ENCODE data around the gene SLC25A6. TPM values are rescaled to one million over a fixed set of nuclear protein-coding genes. Genes with fewer than 3 reads are reported as not detected.

Gene SLC25A6
- total and polyA plus RNA-seq, 2 of the 13 experiments (the other 11 are each of a cell fraction or from before 2014, with no cell fraction given), result 138 to 581 TPM

DNA sequence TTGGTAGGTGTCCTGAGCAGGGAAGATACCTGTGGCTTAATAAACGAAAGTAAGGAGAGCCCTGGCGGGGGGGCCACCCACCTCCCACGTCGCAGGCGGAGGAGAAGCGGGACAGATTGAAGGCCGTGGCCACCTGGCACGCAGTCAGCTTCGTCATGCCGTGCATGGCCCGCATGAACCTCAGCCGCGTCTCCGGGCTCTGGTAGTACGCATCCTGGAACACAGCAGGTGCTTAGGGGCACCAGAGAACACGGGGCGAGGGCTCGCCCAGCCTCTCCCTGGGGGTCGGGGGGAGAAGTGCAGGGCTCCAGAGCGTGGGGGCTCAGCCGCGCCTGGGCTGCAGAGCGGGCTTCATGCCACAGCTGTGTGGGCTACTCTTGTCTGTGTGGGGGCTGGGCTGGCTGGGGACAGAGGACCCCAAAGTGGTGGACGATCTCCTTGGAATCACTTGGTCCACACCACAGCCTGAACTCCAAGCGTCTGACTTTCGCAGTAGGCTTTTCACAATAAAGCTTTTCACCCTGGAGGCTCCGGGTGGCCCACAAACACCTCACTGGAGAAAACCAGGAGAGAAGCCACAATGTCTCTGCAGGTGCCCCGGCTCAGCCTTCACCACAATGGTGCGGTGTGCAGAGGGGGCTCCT, 27.1 kb upstream of the SLC25A6 start:
- Histone ChIP-seq H3K27me3 (ENCODE audit: control insufficient read depth in 1 of 2, insufficient read depth in 2 of 2, low read length in 2 of 2) (no peaks in the 10 kb centered on the region), H3K4me2 (ENCODE audit: low read depth, low read length) (no peak overlapping the region), H4K20me1 (ENCODE audit: insufficient read depth, low read length) (peaks cover 3% of the 10 kb centered on the region; the same call in 1 of the 2 replicates), H2AFZ (ENCODE audit: low read length) (no peak overlapping the region), H3K4me1 (ENCODE audit: insufficient read depth, low read length) (peaks cover 12% of the 10 kb centered on the region), H3K4me3 (replicated peaks in 1 of 3; ENCODE audit: insufficient read depth in 1 of 3, low read depth in 2 of 3, low read length in 3 of 3) (no peak overlapping the region), H3K9me3 (ENCODE audit: low read length) (peaks cover 16% of the 10 kb centered on the region; the same call in 1 of the 2 replicates), H3K36me3 (replicated peaks in 1 of 2; ENCODE audit: control insufficient read depth in 1 of 2, insufficient read depth in 2 of 2, low read length in 2 of 2) (peaks cover 9 to 15% of the 10 kb centered on the region in 2 experiments; a peak in 4 of 5 replicates), H3K27ac (ENCODE audit: extremely low read length, insufficient read depth, low read length) (no peak overlapping the region), H3K9ac (ENCODE audit: insufficient read depth, low read depth, low read length) (no peak overlapping the region), H3K79me2 (ENCODE audit: insufficient read depth, low read length) (no peaks in the 10 kb centered on the region)
- ATAC-seq (peak; percentile 15), FAIRE-seq (no peak), DNase-seq (ENCODE audit: low spot score) (no peak)
- BruUV-seq (replicated peaks), result no TSS peak
- CTCF ChIA-PET (ENCODE audit: low intra/inter-chr PET ratio, low total read pairs), result no interaction called here
- no peak for TF ChIP-seq MYC (CRISPR knock-in tag; IDR thresholded peaks at IDR 0.05; ENCODE audit: borderline replicate concordance)
- TF ChIP-seq SRSF1 (optimal IDR thresholded peaks at IDR 0.05; ENCODE audit: low read depth, low read length), result peak; percentile 53
- TF ChIP-seq AGO2 (optimal IDR thresholded peaks at IDR 0.05; ENCODE audit: low read depth, low read length), result peak; percentile 97
- peak; percentile 9; the same call in 1 of the 2 replicates for TF ChIP-seq POLR2G (IDR thresholded peaks at IDR 0.05; ENCODE audit: low read depth, low read length)
- no peak for TF ChIP-seq ZBTB20 (CRISPR knock-in tag; IDR thresholded peaks at IDR 0.05; ENCODE audit: borderline replicate concordance, low read depth)
- TF ChIP-seq AGO1 (IDR thresholded peaks at IDR 0.05; ENCODE audit: low read depth, low read length, poor library complexity, severe bottlenecking), result peak; percentile 97
- TF ChIP-seq CHD2 (IDR thresholded peaks at IDR 0.05; ENCODE audit: low read depth, low read length), result peak; percentile 33; the same call in 1 of the 2 replicates
- TF ChIP-seq NPAS2 (CRISPR knock-in tag; IDR thresholded peaks at IDR 0.05; ENCODE audit: borderline replicate concordance), result no peak
- peak in 1 of 2 experiments; percentile 36; a peak in 1 of 4 replicates for TF ChIP-seq POLR2A (IDR thresholded peaks at IDR 0.05; ENCODE audit: insufficient read depth in 1 of 2, low read depth in 2 of 2, low read length in 2 of 2)
- in situ Hi-C loops (cut with HindIII; ENCODE audit: extremely low pct_ligation_motif_present, low pct_unique_long_range_greater_than_20kb), result no loop called here
- 92% methylated on average over 15 of the region's 29 CpGs for WGBS (ENCODE audit: low lambda C conversion rate)
- POLR2A ChIA-PET, result no interaction called here
- intact Hi-C loops (cut with micrococcal nuclease; ENCODE audit: unreplicated experiment), result no loop called here
